Right lung (tissue), 5 donors: ENCODE data around the gene ANAPC2. TPM values are rescaled to one million over a fixed set of nuclear protein-coding genes. Genes with fewer than 3 reads are reported as not detected.

Experiments
- DNase-seq, 2 donors: peaks; one replicate each; pipeline ENCODE4 v3.0.0-alpha.2; 2013
- polyA plus RNA-seq, 5 donors: library from polyadenylated mRNA; unstranded; fragments of 120-200 nt; gene quantifications; one replicate each; pipeline versions ENCODE4 v1.2.1 to v1.2.3, GENCODE V29; 2013; ENCODE audit warnings: inconsistent platforms in 1 of 5, low replicate concordance in 1 of 5; ENCODE audit not compliant: insufficient read length in 5 of 5, insufficient read depth in 1 of 5

ANAPC2 gene
- polyA plus RNA-seq, 5 donors: 34.4 to 53.0 (median 44.4) TPM

DNA sequence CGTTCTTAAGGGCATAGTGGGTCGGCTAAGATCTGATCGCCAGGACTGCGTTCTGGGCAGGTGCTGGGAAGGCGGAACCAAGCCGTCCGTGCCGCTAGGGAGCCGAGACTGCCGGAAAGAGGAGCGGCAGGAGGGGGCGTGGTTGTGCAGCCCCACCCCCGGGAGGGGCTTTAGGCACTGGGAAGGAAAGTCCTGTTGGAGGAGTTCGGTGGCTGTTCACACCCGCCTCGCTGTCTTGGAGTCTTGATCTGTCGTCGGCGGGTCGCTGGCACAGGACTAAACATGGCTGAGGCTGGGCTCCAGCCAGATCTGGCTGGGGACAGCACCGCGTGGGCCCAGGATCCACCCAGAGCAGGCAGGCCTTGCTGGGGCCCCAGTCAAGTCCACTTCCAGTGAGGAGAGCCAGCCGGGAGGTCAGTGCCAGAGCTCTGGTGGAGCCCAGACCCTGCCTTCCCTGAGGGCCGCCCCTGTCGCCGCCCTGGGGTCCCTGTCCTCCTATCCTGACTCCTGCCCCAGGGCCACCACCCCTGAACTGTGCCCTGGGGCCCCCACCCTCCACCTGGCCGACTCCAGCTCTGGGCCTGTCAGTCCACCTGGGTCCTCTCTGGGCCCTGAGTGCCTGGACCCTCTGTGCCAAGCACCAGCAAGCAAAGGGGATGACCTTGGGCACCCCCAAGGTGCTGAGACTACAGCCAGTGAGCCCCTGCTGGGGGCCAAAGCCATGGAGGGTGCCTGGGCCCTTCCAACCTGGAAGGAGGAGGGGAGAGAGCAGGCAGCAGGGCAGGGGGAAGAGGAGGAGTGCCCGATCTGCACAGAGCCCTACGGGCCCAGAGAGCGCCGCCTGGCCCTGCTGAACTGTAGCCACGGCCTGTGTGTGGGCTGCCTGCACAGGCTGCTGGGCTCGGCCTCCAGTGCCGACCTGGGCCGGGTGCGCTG, 29.2 kb upstream of the ANAPC2 start:
- no peak for DNase-seq

DNA sequence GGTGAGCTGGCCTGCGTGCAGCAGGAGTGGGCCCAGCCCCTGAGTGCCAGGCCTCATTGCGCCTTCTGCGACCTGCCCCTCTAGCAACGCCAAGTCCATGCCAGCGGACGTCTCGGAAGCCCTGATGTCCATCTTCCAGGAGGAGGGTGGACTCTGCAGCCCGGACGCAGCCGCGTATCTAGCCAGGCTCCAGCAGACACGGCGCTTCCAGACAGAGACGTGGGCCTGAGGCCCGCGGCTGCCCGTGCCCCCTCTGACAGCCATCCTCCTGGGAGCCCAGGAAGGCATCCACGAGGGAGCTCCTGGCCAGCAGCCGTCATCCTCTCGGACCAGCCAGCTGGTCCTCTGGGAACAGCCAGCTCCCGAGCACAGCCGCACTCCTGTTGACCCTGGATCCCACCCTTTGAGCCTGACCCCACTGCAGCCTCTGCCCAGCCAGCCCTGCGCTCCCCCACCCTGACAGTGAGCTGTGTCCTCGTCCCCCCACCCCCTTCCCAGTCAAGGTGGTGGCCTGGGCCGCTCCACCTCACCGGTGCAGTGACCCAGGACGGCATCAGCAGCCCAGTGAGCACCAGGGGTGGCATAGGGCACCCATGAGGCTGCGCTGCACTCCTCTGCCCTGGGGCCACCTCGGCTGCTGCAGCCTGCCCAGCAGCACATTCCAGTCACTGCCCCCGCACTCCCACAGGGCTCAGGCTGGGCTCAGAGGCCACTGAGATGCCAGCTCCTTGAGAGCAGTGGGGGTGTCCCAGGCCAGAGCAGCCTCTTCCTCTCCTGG, 28.0 kb upstream of the ANAPC2 start:
- no peak for DNase-seq

DNA sequence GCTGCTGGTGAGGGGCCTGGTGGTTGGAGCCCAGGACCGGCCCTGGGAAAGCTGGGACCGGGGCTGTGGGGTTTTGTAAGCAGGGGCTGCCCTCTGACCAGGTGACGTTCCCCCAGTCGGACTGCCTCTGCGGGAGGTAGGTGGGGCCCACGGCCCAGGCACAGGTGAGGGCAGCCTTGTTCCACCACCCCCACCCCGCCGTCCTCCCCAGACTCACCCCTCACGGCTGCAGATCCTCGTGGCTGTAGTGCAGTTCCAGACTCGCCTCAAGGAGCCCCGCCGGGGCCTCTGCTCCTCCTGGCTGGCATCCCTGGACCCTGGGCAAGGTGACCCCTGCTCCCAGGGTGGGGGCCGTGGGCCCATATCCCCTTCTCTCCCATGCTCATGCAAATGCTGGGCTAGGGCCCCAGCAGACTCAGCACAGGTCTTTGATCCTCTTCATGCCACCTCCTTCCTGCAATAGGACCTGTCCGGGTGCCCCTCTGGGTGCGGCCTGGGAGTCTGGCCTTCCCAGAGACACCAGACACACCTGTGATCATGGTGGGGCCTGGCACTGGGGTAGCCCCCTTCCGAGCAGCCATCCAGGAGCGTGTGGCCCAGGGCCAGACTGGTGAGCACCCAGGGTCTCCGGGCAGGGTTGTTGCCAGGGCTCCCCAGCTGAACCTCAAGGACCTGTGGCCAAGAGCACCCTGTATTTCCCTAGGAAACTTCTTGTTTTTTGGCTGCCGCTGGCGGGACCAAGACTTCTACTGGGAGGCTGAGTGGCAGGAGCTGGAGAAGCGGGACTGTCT, 27.0 kb upstream of the ANAPC2 start:
- DNase-seq: no peak

DNA sequence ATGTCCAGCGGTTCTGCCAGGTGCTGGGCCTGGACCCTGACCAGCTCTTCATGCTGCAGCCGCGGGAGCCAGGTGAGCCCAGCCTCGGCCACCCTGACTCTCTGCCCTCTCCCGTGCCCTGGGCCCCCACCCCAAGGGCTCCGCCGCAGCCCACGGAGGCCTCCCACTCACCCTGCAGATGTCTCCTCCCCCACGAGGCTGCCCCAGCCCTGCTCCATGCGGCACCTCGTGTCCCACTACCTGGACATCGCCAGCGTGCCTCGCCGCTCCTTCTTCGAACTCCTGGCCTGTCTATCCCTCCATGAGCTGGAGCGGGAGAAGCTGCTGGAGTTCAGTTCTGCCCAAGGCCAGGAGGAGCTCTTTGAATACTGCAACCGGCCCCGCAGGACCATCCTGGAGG, 26.3 kb upstream of the ANAPC2 start:
- no peak for DNase-seq

DNA sequence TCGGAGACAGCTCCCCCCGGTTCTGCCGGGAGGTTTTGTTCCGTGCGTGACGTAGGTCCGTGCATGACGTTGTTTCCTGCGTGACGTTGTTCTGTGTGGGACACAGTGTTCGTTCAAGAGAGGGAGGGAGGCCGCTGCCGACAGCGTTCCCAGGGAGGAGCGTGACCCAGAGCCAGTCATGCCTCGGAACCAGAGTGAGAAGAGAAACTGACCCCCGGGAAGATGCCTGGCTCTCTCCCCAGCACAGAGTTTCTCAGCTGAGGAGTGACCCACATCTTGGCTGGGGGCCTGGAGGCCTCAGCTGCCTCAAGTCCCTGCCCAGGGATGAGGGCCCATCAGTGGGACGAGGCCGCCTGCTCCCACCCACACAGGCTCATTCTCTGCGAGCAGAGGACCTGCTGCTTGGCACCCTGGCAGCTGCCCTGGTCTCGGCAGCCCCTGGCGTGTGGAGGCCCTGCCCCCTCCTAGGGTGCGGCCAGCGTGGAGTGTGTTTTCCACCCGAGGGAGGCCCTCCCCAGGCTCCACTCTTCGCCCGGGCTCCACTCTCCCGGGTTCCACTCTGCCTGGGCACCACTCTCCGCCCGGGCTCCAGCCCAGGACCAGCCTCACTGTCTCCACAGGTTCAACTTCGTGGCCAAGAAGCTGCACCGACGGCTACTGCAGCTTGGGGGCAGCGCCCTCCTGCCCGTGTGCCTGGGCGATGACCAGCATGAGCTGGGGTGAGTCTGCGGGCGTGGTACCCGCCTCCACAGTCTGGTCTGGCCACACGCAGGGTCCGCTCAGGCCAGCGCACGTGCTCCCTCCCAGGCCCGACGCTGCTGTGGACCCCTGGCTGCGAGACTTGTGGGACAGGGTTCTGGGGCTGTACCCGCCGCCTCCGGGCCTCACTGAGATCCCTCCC, 25.1 kb upstream of the ANAPC2 start:
- no peak for DNase-seq

DNA sequence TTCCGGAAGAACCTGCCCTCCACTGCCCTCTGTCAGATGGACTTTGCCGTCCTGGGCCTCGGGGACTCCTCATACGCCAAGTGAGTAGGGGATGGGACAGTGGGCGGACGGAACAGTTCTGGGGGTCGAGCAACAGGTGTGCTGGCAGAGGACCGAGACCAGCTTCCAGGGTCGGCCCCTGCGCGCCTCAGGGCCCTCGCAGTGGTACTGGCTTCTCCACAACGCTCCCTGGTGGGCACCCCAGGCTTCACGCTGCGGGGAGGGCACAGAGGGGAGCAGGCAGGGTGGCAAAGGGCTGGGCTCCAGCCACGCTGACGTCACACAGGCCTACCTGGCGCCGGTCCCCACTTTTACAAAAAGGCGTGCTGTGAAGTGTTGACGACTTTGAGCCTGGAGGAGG, 24.2 kb upstream of the ANAPC2 start:
- no peak for DNase-seq

DNA sequence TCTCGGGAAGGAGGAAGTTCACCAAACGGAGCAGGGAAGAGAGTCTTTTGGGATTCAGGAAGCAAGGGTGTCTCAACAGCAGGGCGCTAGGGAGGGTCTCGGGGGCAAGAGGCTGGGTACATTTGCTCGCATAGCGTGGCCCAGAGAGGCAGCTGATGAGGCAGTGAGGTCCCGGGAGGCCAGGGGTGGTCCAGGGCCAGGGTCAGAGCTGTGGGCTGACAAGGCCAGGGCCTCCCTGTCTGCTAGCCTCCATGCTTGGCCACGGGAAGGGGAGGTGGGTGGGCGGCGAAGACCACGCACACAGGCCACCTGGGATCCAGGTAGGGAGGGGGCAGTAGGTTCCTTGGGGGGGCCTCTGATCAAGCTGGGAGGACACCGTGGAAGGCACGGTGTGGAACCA, 23.2 kb upstream of the ANAPC2 start:
- no peak for DNase-seq

DNA sequence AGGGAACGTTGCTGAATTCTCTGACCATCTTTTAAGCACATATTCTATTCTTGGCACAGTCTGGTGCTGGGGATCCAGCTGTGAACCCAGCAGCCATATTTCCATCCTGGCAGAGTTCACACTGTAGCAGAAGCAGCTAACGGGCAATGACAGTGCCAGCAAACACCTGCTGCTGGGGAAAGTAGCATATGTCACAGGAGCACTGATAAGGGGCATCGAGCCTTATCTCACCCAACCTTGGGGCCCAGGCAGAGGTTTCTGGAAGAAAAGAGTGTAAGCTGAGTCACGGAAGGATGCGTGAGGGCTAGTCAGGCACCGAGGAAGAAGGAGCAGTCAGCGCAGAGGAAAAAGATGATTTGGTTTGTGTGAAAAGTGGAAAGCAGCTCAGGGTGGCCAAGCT, 18.2 kb upstream of the ANAPC2 start:
- DNase-seq: no peak

DNA sequence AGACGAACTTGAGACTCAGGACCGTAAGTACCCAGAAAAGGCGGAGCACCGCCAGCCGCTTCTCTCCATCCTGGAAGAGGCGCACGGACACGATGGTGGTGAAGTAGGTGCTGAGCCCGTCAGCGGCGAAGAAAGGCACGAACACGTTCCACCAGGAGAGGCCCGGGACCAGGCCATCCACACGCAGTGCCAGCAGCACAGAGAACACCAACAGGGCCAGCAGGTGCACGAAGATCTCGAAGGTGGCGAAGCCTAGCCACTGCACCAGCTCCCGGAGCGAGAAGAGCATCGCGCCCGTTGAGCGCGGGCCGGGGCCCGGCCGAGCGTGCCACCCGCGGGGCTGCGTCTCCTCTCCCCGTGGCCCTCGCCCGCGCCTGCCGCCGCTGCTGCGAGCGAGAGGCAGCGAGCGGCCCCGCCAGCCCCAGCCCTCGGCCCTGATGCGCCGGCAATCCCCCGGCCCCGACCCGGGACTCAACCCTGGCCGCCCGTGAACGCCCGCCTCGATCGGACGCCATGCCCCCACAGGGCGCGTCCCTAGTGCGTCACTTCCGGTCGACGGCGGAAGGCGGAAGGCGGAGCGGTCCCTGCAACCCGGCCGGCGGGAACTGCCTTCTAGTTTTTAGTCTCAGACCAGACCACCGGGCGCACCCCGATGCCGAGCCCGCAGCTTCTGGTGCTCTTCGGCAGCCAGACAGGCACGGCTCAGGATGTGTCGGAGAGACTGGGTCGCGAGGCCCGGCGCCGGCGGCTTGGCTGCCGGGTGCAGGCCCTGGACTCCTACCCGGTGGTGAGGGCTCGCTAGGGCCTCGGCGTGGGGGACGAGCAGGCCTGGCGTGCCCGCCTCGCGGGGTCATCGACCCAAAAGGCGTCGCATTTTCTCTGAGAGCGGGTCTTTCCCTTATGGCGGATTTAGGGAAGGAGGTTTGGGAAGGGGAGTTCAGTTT, 17.0 kb upstream of the ANAPC2 start, which contains the start of the genes NDOR1 and TMEM203:
Gene NDOR1, plus strand, starts transcription at position 575 of the 944 bp plus-strand sequence. Its CDS starts 78 bp downstream, at position 653.
Gene TMEM203, minus strand, starts transcription at position 523 of the 944 bp plus-strand sequence. Its CDS starts 234 bp downstream, at position 289.
- peak; percentile 83 to 85 for DNase-seq

DNA sequence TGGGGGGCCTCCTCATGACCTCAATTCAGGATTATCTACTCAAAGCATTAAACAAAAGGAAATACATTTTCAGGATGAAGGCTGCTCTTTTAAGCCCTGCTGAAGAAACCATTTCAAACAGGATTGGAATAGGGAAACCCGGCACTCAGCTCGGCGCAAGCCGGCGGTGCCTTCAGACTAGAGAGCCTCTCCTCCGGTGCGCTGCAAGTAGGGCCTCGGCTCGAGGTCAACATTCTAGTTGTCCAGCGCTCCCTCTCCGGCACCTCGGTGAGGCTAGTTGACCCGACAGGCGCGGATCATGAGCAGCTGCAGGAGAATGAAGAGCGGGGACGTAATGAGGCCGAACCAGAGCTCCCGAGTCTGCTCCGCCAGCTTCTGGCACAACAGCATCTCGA, 16.4 kb upstream of the ANAPC2 start:
- no peak for DNase-seq

DNA sequence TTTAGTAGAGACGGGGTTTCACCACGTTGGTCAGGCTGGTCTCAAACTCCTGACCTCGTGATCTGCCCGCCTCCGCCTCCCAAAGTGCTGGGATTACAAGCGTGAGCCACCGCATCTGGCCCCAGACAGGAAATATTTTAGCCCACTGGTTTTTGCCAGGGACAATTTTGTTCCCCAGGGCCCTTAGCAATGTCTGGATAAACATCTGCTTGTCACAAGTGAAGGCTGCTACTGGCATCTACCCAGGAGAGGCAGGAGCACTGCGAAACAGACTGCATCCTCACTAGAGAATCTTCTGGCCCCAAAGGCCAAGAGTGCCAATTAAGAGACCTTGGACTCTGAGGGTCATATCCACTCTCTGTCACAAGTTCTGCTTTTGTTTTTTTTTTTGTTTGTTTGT, 14.6 kb upstream of the ANAPC2 start:
- DNase-seq: no peak

DNA sequence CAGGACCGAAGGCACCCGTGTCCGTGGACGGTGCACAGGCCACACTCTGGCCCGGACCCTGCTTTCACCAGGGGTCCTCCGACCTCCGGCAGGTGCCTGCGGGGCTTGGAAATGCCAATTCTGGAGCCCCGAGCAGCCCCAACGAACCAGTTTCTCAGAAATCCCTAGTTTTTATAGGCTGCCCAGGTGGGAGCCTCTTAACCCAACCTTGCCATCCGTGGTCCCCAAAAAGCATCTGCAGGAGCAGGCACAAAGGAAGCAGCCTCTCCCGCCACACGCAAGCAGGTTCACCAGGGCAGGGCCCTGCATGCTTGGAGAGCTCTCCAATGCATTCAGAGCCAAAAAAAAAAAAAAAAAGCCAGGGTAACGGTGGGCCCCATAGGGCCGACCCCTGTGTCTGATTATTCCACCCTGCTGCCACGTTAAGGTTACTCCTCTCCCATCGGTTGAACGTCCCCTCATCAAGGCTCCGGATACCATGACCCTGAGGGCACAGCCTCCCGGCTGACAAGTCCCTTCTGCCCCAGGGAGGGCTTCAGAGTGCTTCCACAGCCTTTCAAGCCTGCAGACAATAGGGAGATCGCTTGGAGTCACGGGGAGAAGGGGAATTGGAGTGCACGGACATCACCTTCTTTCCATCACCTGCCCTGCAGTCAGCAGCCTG, 13.0 kb upstream of the ANAPC2 start:
- DNase-seq: no peak

DNA sequence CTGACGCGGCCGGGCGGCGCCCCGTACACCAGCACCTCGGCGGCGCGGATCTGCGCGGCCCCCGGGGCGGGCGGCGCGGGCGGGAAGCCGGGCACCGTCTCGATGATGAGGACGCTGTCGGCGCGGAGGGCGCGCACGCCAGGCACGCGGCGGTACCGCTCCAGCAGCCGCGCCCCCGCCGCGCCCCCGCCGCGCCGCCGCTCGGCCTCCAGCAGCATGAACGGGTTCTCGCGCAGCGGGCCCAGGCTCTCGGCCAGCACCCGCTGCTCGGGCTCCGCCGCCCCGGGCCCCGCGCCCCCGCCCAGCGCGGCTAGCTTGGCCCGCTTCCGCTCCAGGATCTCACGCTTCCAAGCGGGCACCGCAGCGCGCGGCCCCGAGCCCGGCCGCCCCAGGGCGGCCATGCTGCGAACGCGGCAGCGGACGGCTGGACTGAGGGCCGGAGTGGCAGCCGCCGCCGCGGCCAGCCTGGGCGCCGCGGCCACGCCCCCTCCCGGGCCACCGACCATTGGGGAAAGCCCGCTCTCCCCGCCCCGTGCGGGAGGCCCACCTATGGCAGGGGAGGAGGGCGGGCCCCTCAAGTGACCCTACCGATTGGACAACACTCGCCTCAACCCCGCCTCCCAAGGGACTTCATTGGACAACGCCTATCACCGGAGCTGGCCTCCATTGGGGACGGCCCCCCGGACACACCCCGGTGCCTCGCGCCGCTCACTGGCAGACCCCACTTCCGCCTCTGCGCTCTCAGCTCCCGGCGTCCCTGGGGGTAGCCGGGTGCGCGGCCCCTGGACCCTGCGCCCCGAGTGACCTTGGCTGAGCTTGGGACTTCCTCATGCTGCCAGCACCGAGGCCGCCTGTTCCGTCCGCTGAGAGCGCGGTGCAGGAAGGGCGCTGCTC, 12.2 kb upstream of the ANAPC2 start, which contains the start of gene TPRN:
Gene TPRN, minus strand, starts transcription at position 431 of the 894 bp plus-strand sequence. Its CDS starts 30 bp downstream, at position 401.
- DNase-seq: peak; percentile 97 to 98

DNA sequence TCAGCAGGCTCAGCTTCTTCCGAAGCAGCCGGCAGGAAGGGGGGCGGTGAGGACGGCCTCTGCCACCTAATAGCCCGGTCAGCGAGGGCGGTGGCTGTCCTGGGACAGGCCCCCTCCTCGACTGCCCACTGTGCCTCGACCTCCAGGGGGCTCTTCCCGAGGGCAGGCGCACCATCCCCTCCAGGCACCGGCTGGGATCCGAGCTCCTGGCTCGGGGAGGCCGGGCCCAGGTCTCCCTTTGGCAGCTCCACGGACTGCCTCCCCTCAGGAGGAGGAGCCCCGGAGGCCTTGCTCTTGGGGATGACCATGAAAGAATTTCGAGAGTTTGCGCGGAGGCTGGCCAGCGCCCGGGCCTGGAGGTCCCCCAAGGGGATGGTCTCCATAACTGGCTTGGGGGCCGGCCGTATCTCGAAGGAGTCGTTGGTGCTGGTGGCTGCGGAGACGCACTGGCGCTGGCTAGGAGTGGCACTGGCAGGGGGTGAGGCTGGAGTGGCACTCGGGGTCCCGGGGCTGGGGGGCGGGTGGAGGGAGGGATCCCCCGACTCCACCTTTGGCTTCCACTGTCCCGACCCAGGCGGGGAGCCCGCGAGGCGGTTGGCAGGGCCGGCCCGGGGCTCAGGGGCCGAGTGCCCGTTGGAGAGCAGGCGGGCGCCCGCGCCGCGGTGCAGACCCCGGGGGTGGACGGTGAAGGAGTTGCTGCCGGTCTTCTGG, 11.2 kb upstream of the ANAPC2 start:
- no peak for DNase-seq

DNA sequence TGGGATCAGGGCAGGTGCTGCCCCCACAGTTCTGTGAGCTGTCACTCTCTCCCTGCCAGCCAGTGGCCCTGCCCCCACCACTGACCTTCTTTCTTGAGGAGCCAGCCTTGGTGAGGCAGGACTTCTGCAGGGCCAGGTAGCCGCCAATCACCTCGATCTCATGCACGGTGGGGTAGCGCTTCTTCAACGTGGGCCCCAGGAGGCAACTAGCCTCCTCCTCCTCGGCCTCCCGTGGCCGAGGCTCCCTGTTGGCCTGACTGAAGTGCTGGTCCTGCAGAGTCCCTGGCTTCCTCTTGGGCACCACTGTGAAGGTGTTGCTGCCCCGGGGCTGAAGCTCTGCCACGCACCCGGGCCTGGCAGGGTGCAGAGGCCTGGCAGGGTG, 10.5 kb upstream of the ANAPC2 start:
- no peak for DNase-seq

DNA sequence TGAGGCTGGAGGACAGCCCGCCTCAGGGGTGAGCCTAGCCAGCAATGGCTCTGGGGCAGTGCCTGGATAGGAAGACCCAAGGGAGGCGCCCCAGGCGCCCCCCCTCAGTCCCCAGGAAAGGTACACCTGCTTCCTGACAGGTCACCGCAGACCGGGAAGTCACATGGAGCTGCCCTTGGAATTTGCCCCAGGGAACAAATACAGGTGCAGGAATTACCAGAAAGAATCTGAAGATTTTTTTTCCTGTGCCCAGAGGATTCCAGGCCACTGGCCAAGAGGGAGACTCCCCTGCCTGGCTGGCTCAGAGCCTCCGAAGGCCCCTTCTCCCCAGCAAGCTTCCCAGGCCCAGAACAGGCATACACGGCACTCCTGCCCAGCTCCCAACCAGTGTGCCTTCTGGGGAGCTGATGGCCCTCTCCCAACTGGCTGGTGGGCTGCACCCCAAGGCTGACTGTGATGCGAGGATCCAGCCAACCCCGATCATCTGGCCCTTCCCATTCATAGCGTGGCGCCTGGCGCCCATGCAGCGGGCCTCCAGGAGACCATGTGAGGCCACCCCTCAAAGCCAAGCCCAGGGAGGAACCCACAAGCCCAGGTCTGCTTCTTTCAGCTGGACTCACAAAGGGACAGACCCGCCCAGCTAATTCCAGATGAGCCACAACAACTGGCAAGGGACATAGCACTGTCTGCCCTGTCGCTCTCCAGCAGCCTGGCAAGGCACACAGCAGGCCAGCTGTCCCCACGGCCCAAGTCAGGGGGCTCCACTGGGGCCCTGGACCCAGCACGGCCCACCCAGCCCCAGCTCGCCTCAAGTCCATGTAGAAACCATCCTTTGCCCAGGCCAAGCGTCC, 9.9 kb upstream of the ANAPC2 start:
- DNase-seq: no peak
